Kidney capillary endothelial cell (primary cell): ENCODE measurements around the gene CMC2.

Experiments
- DNase-seq: peaks from one replicate; pipeline ENCODE4 v3.0.0-alpha.2; 2018; ENCODE audit warnings: low spot score

The CMC2 gene

DNA sequence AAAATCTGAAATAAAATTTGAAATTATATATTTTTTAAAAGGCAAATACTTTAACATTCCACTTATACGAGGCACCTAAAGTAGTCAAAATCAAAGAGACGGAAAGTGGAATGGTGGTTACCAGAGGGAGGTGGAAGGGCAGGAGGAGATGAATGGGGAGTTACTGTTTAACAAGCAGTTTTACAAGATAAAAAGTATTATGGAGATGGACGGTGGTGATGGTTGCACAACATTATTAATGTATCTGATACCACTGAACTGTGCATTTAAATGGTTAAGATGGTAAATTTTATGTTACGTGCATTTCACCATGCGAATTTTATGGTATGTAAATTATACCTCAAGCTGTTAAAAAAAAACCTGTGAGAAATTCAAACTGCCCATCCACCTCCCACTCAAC is 5.4 kb downstream of the CMC2 start:
- DNase-seq: no peak

DNA sequence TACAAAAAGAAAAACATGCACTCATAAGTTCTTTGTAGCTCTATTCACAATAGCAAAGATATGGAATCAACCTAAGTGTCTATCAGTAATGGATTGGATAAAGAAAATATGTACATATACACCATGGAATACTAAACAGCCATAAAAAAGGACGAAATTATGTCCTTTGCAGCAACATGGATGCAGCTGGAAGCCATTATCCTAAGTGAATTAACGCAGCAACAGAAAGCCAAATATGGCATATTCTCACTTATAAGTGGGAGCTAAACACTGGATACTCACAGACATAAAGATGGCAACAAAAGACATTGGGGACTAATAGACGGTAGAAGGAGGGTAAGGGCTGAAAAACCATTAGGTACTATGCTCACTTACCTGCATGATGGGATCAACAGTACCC is 5.8 kb downstream of the CMC2 start:
- DNase-seq: no peak

DNA sequence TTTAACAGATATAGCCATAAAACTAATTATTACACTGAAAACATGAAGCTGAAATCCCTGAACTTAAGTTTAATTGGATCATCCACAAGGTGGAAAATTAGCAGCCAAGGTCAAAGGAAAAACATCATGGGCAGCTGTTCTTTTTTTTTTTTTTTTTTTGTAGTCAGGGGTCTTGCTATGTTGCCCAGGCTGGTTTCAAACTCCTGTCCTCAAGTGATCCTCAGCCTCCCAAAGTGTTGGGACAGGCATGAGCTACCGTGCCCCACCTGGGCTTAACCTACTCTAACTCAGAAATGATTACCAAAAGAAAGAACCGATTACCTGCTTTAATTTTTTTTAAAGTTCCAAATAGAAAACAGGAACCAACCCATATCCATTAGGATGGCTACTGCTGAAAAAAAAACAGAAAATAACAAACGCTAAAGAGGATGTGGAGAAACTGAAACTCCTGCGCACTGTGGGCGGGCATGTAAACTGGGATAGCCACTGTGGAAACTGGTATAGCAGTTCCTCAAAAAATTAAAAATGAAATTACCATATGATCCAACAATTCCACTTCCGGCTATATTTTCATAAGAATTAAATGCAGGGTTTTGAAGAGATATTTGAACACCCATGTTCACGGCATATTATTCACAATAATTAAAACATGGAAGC is 8.6 kb downstream of the CMC2 start:
- DNase-seq: no peak

DNA sequence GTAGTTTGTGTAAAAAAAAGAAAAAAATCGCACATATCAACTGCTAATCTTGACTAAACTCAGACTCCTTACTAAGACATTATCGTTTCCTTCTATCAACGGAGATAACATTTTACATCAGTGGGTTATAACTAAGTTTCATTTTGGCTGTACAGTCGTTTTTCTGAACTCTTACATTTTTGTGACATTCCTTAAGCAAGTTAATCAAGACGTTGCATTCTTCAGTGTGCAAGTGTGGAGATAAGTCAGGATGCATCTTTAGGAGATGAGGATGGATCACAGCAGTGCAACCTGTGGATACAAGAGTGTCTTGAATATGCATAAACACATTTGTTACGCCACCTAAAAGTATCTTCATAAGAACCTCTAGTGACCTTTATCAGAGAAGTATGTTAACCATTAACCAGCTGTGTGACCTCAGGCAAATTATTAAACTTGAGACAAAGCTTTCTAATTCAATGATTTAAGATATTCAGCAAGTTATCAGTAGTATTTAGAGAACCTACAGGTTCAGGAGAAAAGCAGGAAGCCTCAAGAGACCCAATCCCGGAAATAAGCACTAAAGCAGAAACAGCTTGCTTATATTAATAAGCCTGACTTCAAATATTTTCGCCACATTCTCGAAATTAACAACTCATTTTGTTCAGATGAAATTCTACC is 9.4 kb downstream of the CMC2 start:
- no peak for DNase-seq

DNA sequence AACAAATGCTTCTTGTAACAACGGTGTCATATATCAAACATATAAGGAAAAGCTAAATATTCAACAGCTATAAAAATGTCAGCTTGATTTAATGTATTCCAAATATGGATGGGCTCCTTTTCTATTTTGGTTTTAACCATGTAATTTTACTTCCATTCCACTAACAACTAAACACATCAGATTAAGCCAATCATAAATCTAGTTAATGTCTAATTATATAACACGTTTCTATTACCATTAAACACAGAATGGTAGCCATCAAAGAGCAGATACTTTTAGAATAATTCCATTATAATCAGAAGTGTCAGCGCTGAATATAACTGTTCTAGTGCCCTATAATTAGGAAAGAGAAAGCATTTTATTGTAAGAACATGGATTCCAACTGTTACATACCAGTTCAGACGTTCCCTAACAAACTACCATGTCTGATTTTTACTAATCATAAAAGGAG is 10.0 kb downstream of the CMC2 start:
- no peak for DNase-seq

DNA sequence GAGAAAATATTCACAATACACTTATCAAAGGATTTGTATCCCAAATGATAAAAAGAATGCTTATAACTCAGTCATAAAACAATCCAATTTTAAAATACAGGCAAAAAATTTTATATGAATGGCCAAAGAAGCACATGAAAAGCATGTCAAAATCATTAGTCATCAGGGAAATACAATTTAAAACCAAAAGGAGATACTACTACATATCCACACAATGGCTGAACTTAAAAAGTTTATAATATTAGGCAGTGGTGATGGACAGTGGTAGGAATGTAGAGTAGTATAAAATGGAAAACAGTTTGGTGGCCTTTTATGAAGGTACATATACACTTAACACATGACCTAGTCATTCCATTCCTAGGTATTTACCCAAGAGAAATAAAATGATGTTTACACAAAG is 12.2 kb downstream of the CMC2 start:
- DNase-seq: peak; percentile 26

DNA sequence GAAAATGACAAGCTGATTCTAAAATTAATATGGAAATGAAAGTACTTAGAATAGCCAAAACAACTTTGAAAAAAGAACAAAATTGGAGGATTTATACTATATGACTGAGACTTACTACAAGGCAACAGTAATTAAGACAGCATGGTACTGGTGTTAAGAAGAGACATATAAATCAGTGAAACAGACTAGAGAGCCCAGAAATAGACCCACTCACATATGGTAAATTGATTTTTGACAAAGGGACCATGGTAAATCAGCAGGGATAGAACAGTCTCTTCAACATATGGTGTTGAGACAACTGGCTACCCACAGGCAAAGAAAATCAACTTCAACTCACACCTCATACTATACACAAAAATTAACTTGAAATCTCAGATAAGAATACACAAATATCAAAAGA is 12.9 kb downstream of the CMC2 start:
- no peak for DNase-seq

DNA sequence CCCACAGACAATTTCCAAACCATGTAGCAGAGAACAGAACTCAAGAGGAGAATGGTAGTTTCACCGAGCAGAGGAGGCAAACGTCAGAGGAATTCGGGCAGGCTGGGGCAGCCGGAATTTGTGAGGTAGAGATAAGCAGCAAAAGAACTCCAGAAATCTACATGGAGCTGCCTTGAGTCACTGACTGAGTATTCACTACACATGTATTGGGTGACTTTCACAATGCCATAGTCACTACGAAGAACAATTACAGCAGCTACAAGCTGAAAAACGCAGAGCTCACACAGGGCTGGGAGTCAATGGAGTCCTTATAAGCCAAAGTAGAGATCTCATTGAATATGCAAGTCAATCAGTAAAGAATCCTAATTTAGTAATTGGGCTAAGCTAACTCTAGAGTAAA is 13.4 kb downstream of the CMC2 start:
- no peak for DNase-seq

DNA sequence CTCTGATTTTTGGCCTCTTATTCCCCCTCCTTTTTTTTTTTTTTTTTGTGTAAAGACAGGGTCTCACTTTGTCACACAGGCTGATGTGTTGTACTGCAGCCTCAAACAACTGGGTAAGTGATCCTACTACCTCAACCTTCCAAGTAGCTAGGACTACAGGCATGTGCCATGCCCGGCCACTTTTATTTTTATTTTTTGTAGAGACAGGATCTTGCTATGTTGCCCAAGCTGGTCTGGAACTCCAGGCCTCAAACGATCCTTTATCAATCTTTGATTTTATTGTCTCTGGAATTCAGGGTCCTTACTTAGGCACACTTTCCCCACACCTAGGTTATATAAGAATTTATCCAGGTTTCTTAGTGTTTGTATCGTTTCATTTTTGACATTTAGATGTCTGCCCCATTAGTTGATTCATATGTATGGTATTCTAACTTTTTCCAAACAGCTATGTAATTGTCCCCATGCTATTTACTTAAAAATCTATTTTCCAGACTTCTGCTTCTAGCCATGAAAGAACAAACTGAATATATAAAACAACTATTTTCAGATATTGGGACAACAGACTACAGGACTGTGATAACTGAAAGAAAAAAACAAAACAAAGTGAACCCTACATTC is 13.9 kb downstream of the CMC2 start:
- no peak for DNase-seq

DNA sequence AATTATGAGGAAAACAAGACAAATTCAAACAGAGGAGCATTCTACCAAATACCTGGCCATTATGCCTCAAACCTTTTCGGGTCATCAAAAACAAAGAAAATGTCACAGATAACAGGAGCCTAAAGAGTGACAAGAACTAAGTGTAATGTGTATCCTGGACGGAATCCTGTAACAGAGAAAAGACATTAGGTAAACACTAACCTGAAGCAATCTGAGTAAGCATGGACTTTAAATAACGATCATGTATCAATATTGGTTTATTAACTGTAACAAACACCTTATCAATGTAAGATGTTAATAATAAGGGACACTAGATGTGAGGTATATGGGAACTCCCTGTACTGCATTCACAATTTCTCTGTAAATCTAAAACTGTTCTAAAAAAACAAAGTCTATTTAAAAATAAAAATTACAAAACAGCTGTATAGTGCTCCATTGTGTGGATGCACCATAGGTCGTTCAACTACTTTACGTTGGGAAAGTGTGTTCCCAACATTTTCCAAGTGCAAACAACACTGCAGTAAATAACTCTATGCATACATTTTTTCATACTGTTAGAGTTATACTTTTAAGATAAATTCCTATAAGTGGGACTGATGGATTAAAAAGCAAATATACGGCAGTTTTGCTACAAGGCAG is 14.8 kb downstream of the CMC2 start:
- DNase-seq: no peak

DNA sequence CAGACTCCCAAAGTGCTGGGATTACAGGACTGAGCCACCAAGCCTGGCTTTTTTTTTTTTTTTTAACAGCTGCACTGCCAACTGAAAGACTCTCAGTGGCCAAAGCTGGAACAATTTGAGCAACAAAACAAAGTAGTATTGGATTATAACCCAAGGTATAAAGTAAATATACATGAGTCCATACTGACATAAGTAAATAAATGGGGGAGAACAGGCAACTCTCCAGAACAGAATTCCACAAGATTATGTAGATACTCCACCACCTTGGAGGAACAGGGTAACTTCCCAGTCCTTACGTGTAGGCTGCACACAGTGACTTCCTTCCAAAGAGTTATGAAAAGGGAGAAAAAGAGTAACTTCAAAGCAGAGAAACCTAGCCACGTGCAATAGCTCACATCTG is 15.7 kb downstream of the CMC2 start:
- no peak for DNase-seq

DNA sequence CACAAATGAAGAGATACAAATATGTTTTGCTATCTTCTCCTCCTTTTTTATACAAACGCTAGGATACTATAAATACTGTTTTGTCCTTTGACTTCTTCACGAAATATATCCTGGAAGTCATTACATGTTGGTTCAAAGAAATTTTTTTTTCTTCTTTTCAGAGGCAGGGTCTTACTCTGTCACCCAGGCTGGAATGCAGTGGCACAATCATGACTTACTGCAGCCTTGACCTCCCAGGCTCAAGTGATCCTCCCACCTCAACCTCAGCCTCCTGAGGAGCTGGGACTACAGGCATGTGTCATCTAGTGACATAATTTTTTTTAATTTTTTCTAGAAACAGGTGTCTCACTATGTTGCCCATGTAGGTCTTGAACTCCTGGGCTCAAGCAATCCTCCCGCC is 16.1 kb downstream of the CMC2 start:
- no peak for DNase-seq

DNA sequence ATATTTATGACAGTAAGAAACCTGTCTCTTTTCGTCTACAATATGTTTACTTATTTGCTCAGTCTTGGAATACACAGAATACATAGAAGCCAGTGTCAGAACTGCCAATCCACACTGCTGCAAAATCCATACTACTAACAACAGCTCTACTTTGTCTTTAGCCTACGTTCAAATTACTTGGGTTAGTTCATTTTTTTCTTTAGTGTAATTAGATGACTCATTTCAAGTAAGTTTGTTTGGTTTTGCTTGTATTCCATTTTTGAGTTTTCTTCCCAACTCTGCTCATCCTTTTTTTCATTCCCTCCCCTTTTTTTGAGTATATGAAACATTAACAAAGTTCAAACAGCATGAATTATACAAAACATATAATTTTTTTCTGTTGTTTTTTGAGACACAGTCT is 16.9 kb downstream of the CMC2 start:
- no peak for DNase-seq

DNA sequence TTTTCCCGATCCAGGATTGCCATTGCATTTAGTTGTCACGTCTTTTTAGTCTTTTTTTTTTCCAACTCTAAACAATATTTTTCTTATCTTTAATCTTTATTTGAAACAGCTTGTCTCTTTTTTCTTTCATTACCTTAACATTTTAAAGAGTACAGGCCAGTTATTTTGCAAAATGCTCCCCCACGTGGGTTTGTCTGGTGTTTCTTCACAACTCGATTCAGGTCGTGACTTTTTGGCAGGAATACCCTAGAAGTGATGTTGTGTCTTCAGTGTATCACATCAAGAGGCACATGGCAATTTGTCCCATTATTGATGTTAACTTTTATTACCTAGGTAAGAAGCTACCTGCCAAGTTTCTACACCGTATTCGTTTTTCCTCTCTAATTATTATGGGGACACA is 17.9 kb downstream of the CMC2 start:
- no peak for DNase-seq

DNA sequence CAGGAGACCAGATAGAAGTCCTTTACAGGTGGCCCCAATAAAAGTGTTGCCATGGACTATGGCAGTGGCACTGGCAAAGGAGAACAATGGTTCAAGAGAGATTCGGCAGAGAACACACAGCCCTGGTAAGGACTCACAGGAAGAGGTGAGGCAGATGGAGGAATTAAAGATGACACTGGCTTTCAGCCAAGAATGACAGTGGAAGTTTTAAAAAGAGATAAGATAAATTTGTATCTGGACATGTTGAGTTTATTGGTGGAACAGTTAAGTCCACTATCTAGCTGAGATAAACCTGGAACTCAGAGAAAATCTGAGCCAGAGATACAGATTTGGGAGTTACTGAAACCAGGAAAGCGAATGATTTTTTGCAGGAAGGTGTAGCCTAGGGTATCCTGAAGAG is 20.1 kb downstream of the CMC2 start:
- DNase-seq: no peak

DNA sequence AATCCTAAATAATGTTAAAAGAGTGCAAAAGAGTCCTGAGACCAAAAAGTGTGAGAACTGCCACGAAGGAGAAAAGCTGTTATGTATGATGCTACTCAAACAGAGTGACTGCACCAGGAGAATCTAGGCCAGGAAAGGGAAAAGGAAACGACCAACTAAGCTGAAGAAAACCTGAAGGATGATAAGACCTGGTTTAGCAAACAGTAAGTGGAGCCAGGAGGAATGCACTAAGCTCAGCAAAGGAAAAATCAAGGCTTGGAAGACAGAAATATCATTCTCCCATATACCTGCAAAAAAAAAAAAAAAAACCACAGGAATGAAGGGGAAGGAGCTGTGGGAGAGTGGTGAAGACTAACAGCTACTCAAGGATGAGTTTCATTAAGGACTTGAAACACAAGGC is 21.1 kb downstream of the CMC2 start:
- no peak for DNase-seq

DNA sequence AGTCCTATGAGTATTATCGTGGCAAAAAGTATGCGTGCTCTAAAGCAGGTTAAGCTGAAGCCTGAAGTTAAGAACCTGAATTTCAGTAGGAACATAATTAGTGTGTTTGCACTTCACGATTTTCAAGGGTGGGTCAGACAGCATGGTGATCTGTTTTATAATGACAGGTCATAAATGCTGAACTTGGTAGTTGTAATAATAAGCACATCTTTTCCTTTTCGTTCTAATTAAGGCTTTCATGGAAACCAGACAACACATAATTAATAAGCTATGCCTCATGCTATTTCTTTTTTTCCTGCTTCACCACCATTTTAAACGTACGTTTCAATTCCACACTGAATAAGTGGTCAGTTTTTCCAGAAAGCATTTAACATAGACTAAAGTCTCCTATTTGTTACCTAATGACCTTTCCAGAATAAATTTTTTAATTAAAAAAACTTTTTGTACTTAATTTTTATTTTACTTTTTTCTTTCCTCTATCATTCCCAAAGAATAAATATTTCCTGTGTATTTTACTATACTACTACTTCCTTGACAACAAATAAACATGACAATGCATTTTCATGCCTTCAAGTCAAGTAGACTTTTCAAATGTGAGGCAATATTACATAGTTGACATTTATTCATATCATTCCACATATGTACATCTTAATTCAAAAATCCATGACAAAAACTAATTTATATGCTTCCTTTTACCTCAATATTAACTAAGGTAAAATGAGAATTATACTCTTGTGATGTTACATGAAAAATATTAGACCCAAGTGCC is 22.4 kb downstream of the CMC2 start:
- no peak for DNase-seq

DNA sequence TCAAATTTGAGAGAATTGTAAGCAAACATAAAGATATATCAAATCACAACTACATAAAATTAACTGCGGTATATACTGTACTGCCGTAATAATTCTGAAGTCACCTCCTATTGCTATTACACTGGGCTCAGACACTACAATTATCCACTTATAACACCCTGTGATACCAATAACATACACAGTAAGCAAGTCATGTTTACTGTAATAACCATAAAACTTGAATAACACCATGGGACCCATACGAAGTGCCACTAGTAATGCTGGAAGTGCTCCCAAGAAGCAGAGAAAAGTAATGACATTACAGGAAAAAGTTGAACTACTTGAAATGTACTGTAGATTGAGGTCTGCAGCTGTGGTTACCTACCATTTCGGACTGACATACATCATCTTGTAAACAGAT is 24.0 kb downstream of the CMC2 start:
- no peak for DNase-seq

DNA sequence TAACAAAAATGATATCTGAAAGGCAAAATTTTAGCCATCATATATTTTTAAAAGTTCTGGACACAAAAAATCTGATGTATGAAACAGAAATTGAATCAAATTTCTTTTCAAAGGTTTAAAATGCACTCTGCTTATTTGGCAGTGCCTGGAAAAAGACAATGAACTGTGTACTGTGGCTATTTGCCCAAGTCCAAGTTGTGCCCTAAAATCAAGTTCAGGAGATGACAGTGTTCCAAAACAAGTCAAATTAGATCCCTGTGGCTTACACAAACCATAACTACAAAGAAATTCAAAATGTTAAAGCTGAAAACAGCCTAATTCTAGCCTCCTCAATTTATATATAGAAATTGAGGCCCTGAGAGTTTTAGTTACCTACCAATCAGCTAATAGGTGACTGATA is 25.6 kb downstream of the CMC2 start:
- DNase-seq: no peak

DNA sequence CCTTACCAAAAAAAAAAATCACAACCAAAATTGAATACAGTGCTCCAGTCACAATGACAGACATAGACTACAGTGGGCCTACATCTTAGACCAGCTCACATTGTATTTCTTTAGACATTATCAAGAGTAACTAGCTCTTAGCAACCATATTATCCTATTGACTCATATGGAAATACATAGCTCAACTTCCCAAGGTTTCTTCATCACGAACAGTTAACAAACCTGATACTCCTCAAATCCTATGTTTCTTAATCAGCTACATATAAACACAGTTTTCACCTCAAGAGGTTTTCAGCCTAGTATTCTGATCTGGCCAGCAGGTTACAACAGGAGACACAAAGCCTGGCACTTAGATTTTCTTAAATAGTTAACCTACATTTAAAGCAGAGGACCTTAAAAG is 29.7 kb downstream of the CMC2 start:
- no peak for DNase-seq

DNA sequence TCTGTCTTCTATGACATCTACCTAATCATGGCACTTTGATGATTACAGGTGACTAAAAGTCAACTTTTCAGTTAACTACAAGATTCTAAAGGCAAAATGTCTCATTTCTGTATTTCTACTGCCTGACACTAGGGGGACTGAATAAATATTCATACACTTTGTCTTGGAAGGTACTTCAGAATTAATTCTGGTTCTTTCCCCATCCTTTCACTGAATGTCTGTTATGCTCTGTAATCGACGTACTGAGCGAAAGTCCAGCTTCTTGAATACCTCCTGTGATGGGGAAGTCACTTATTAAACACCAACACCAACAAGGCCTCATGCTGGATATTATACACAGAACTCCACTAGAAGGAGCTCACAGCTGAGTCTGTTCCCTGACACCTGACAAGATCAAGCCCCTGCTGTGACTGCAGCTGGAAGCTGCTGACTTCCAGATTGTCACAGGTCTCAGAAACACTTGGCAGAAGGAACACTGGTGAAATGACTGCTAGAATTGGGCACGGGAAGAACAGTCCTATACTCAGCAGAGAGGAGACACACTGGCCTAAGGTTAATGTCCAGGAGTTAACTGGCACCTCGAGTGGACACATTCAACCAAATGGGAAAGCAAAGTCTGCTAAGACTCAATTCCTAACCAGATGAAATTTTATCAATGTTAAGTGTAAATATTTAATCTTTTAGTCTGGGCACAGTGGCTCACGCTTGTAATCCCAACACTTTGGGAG is 31.9 kb downstream of the CMC2 start:
- DNase-seq: peak; percentile 20

DNA sequence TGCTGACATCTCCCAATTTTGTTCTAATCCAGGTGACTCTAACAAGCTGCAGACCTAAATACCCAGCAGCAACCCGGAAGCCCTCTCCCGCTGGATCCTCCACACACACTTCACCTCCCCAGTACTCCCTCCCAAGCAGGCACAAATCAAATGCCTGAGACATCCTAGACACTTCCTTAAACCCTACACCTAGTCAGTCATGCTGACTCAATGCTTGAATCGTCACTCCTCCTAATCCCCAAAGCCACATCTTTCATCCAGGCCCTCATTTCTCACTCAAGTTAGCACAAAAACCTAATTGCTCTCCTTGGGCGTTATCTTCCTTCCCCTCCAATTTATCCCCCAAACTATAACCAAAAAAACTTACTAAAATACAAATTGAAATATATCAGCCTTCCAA is 32.7 kb downstream of the CMC2 start:
- no peak for DNase-seq
